GM10266 (cell line): ENCODE data around the gene CST9L.
"Not testable (repeated sequence)": the region's sequence is repeated elsewhere in the genome, so short reads cannot be mapped to it uniquely, and the experiment has no call there.

ENCODE experiments used
- DNase-seq: peaks from one replicate; pipeline ENCODE4 v3.0.0; 2012; ENCODE audit errors: extremely low spot score
- CTCF ChIP-seq: IDR thresholded peaks from 2 replicates; pipeline ENCODE4 v1.5.1; 2012; ENCODE audit warnings: mild to moderate bottlenecking, low read depth; ENCODE audit not compliant: control insufficient read depth, insufficient read depth; ENCODE audit errors: missing control alignments

The CST9L gene

GRCh38 chr20:23585808-23586734, 17.8 kb upstream of the CST9L start:
- no peak for TF ChIP-seq CTCF
- no peak for DNase-seq

GRCh38 chr20:23585449-23585807, 17.1 kb upstream of the CST9L start:
- DNase-seq = no peak
- TF ChIP-seq CTCF = no peak

- no peak for TF ChIP-seq CTCF
- DNase-seq = no peak
These were observed 16.3 kb upstream of the CST9L start for GRCh38 chr20:23584434-23585199.

GRCh38 chr20:23583526-23583925, 15.2 kb upstream of the CST9L start:
- no peak for TF ChIP-seq CTCF
- DNase-seq = no peak

- no peak for DNase-seq
- TF ChIP-seq CTCF = no peak
These were observed 14.0 kb upstream of the CST9L start for GRCh38 chr20:23582293-23582692.

- DNase-seq = not testable (repeated sequence)
These were observed 13.5 kb upstream of the CST9L start for GRCh38 chr20:23581833-23582232.

- no peak for TF ChIP-seq CTCF
- DNase-seq = no peak
These were observed 6.7 kb upstream of the CST9L start for GRCh38 chr20:23574977-23575376.
